Activated CD4-positive, alpha-beta T cell treated with anti-CD3 and anti-CD28 coated beads, Interleukin-2, Interleukin-4, amounts not matched to agents 100 ng/mL and 50 ng/mL, durations not matched to agents 16 hours and 8 hours (primary cell): ENCODE data around the gene GRIK2.
"Not testable (repeated sequence)": the region's sequence is repeated elsewhere in the genome, so short reads cannot be mapped to it uniquely, and the experiment has no call there.

Experiments
- DNase-seq: peaks from one replicate; pipeline ENCODE4 v3.0.0-alpha.2; 2020; ENCODE audit warnings: low spot score

Gene GRIK2

DNA sequence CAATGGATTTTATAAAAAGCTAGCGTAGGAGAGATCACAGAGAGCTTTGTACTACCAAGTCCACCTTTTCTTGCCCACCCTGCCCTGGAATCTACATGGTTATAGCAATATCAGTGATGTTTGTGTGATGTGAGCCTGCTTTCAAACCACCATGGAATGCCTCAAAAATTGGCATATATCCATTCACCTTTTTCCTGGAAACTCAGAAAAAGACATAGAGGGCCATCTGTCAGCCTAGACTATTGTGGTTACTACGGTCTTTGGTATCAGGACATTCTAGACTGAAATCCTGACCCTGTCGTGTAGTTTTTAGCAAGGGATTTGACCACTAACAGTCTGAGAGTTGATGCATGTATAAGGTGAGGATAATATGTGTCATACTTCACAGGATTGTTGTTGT is 239.6 kb downstream of the GRIK2 start:
- DNase-seq = no peak

DNA sequence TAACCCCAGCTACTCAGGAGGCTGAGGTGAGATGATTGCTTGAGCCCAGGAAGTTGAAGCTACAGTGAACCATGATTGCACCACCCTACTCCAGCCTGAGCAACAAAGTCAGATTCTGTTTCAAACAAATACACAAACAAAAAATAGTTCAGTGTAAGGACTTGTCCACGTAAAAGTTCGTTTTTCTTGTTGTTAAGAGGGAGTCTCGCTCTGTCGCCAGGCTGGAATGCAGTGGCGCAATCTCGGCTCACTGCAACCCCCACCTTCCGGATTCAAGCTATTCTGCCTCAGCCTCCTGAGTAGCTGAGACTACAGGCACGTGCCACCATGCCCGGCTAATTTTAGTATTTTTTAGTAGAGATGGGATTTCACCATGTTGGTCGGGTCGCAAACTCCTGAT is 245.4 kb downstream of the GRIK2 start:
- DNase-seq = not testable (repeated sequence)

DNA sequence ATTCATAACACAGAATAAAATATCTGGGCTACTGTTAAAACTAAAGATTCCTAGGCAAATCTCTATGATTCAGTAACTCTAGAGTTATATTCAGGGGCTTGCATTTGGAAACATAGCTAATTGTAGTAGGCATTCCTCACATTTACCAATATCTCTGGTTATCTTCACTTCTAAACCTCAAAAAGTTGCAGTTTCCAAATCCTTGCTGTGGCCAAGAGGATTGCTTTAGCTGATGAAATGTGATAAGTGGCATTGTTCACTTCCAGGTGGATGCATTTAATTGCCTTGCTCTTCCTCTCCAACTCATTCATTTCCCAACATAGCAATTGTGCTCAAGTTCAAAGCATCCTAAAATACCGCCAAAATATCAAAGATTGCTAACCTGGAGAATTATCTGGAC is 246.6 kb downstream of the GRIK2 start:
- DNase-seq = no peak

DNA sequence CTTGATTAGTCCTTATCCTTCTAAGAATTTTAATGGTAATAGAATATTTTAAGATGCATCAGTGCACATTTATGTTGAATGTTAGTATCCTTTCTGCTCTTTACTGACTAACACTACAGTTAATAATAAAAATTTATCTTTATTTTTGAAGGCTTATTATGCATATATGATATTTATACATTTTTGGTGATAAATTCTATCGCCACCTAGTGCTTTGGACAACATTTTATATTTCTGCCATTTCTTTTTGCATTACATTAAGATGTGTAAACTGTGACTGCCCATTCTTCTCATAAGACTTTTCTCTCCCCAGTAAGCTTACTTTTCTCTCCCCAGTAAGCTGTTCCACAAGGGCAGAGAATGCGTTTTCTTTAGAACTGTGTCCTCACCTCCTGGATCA is 252.3 kb downstream of the GRIK2 start:
- no peak for DNase-seq

DNA sequence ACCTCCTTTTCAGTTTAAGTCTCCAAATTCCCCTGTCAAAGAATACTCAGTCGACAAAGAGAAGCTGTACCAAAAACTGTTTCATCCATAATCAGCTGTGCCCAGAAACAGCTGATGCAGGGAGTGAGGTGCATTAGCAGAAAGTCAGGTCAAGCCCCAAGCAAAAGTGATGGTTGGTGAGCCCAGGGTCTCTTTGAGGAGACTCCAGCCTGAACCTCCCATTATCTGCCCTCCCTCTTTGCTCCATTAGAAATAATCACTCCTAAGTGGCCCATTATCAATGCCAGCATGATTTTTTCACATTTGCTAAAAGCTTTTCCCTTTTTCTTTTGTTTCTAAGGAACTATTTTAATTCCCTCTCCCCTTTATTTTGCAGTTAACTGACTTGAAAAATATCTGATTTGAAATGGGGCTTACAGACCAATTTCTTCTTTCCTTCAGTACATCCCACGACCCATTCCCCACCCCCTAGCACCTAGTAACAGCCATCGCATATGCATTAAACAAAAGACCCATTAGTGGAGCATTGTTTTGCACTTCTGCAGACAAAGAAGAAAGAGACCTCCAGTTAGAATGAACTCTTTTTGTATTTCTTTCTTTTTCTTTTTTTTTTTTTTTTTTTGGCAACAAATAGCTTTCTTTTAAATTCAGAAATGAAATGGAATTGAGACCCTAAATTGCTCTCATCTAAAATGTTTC is 257.0 kb downstream of the GRIK2 start:
- DNase-seq = no peak

DNA sequence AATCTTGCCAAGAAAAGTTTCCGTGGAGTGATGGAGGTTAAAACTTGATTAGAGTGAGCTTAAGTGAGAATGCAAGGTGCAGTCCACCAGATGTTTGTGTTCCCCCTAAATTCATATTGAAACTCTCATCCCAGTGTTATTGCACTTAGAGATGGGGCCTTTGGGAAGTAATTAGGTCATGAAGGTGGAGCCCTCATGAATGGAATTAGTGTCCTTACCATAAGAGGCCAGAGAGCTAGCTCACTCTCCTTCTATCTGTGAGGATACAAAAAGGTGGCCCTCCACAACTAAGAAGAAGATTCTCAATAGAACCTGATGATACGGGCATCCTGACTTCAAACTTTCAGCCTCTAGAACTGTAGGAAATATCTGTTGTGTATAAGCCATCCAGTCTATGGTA is 258.6 kb downstream of the GRIK2 start:
- DNase-seq = no peak

DNA sequence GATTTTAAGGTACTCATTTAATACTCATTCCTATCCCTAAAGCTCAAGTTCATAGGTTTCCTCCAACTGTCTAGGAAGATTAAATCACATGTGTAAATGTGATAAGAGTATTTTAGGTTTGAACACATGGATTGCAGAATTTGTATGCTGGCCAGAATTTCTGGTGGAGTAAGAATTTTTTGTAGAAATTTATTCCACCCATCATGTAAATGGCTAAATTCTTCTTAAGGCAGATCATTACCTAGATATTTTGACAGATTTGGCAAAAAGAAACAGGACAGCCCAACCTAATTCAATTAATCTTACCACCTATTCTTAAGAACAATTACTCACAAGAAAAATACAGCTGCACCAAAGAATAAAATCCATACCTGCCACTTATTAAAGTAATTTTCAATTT is 261.6 kb downstream of the GRIK2 start:
- DNase-seq = no peak

DNA sequence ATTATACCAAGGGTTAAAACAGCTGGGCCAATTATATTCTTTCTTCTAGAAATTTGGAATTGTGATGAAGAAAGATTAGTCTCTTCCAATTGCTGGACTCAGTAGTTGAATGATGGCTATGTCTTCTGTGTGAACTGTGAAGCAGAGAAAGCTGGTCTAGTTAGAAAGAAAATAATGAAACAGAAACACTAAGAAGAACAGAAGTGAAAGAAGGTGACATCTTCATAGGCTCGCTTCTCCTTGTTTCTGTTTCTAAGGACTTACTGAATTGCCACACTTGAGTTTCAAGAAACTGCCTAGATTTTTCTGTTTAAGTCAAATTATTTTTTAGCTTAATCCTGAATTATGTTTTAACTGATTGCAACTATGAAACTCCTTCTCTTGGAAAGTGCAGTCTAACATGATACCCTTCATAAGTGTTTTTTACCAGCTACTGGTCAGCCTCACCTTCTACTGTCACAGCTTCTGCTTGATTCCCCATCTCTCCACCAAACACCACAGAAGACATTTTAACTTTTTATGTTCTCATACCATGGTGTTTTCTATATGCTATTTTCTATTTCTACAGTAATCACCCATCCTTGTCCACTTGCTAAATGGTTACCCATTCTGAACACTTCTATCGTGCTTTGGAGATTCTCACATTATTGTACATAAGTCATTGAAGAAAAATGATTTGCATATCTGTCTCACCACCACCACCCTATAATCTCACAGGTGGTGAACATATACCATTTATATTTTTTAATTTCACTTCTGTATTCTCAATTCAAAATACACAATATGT is 268.8 kb downstream of the GRIK2 start:
- DNase-seq = no peak

DNA sequence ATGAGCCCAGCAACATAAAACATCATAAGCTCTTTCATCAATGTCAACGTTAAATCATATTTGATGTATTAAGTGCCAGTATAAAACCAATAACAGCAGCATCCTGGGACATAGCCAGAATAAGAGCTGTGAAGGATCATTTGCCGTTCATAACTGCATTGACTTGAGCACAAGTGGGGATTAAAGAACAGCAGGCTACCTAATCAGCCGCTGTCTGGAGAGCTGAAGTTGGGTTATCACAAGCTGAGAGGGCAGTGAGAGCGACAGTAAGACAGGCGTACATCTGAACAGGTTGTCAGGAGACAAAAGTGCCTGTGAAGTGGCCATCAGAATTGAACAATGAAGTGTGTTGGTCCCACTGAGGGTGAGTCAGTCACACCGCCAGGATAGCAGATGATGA is 269.6 kb downstream of the GRIK2 start:
- no peak for DNase-seq

DNA sequence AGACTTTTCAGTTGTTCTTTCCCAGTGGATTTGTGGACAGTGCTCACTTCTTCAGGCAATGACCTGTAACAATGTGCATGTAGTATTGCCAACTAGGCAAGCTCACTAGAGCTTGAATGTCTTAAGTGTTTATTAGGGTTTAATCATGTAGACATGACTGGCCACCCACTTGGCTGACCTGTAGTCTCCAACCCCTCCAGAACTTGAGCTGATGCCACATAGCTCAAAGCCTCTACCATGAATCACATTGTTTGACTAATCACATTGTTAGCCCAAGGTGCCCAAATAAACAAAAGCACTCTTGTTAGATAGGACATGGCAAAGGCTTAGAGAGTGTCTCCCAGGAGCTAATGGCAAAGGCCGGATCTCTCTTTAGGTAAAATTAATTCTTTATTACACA is 272.7 kb downstream of the GRIK2 start:
- DNase-seq = no peak

DNA sequence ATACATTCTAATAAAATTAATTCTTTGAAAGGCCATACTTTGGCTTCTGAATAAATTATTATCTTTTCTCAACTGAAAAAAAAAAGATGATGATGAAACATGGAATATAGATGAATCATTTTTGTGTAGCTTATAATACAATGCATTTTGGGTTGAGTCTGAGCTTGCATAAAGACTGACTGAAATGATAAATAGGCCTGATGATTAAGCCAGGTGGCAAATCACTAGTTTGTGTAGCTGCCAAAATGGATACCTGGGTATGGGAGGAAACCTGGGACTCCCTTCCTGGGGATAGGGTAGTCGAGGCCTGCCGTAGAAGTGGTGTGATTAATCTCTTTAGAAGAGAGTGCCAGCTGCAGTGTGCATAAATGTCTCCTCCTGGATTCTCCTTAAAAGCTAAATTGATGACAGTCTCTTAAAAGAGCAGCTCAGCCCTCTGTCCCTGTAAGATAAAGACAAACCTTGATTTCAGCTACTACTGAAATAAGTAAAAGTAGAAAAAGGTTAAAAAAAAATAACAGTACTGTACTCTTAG is 275.1 kb downstream of the GRIK2 start:
- no peak for DNase-seq

DNA sequence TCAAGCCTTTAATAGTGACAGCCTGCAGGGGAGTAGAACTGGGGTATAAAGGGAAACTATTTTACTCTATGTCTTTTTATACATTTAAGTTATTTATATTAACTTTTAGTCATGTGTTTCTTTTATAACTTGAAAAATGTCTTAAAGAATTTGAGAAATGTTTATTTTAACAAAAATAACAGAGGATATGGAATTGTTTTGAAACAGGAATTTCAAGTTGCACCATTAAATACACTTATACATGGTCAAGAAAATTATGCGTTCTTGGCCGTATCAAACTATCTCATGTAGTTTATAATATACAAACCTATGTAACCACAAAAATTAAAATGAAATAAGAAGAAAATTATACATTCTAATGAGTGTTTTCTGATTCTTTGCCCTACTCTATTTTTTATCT is 282.7 kb downstream of the GRIK2 start:
- DNase-seq = no peak

DNA sequence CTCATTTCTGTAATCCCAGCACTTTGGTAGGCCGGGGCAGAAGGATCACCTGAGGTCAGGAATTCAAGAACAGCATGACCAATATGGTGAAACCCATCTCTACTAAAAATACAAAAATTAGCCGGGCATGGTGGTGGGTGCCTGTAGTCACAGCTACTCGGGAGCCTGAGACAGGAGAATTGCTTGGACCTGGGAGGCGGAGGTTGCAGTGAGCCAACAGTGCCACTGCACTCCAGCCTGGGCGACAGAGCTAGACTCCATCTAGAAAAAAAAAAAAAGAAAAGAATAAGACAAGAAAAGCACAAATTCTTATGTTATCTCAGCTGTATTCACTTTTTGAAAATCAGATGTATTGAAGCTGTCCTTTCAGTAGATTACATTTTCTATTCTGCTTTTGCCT is 289.4 kb downstream of the GRIK2 start:
- no peak for DNase-seq

DNA sequence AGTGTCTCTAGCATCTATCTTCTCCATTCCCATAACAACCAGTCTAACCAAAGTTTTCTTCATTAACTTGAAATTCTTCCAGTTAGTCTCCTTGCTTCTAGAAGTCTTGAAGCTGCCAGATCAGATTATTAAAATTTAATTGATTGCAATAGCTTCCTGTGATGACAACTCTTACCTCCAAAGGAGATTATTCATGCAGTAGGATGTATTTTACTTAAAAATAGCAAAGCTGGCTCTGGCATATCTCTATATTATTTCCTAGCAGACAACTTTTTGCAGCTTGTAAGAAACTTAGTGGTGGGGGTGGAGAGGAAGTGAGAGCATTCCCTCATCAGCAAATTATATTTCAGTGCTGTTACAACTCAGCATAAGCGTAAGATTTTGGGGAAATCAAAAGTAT is 290.4 kb downstream of the GRIK2 start:
- no peak for DNase-seq

DNA sequence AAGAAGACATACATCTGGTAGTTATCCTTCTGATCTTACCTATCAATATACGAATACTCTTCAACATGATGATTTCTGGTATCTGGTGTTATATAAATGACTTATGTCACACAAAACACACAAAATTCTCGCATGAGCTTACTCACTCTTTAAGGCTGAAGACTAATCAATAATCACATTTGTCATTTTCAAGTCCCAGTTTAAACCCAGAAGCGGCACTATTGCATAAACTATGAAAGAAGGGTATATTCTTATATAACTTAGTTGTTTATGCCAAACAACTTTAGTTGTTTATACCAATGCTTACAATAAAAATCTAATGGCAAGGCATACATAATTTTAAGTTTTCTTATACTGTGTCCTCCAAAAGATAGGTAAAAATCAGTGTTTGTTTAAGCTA is 293.1 kb downstream of the GRIK2 start:
- DNase-seq = no peak

DNA sequence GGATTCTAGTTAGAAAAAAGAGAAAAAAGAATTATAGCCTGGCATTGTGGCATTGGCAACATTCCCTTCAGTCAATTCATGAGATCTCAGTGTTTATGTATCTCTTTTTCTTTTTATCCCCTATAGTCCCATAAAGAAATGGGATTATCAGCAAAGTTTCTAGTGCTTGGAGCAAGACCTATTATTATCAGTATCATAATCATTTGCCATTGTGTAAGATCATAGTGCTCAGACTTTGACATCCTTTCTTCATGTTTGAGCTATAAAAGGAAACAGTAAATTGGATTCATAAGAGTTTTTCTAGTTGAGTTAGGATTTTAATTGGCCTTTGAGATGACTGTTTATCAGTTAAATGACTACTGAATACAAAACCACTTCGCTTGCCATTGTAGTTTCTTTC is 295.6 kb downstream of the GRIK2 start:
- no peak for DNase-seq

DNA sequence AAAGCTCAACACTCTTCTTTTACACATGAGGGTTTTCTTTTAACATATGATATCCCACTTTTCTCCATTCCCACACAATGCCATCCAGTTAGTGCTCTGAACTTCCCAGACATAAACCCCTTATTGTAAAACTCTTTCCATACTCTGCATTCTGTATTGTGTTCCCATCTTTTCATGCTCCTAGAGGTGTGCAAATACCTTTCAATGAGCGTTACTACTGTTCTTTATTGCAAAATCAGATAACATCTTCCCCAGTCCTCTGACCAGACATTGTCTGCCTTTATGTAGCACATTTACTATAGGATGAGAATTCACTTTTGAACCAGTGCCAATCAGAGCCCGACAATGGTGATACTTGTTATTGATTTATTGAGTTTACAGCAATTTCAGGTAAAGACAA is 296.2 kb downstream of the GRIK2 start:
- DNase-seq = no peak

DNA sequence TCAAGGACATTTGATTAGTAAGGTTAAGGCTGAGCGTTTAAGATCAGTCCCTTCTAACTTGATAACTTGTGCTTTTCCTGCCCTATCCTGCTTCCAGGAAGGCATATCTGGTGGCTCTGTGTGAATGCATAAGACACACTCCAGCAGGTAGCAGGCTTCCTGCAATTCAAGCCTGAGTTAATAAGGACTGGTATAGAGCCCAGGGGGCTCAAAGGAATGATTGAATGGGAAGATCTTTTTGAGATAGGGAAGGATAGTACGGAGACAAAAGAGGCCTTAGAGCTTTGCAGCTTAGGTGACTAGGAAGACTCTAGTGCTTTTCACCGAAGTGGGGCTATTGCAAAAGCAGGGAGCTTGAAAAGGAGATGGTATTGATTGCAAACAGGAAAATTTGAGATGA is 307.1 kb downstream of the GRIK2 start:
- DNase-seq = no peak

DNA sequence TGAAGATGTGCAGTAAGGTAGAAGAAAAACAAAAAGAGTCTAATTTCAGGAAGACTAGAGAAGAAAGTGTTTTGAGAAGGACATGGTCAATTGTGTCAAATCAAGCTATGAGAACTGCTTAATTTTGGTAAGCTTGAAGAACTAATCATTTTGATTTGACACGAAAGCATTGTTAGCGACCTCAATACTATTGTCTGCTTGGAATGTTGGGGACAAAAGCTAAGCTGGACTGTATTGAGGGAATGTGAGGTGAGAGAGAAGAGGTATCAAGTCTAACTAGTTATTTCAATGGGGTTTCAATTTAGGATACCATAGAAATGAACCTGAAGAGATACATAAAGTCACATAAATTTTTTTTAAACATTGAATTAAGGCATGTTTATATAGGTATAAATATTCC is 309.8 kb downstream of the GRIK2 start:
- no peak for DNase-seq

DNA sequence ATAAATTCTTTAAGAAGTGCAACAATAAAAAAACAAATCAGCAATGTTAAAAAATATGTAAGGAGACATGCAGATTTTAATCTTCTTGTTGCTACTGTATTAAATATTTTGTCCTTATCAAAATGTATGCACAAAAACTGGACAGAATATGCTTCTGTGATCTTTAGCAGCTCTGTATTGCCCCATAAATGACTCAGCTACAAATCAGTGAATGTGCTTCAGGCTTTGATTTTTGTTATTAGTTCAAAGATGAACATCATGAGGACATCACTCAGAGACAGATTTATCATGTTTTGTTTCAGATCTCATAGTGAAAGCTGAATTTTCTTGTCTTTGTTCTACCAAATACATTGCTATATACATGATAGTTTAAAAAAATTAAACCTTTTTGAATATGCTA is 312.4 kb downstream of the GRIK2 start:
- no peak for DNase-seq

DNA sequence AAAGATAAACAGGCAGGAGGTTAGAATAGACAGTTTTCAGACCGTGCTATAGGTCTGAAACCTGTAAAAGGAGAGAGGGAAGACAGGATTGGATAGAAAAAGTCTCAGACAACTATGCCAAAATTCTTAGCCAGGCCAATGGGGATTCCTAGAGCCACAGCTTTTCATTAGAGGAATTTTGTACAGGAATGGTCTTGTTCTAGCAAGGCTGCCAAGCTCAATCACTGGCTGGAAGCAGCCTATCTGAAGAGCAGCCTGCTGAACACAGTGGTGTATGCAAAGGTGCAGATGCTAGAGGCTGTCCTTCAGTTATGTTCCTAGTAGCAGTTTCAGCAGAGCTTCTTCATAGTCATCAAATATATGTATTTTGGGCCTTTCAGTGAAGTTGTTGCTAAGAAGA is 313.1 kb downstream of the GRIK2 start:
- DNase-seq = no peak

DNA sequence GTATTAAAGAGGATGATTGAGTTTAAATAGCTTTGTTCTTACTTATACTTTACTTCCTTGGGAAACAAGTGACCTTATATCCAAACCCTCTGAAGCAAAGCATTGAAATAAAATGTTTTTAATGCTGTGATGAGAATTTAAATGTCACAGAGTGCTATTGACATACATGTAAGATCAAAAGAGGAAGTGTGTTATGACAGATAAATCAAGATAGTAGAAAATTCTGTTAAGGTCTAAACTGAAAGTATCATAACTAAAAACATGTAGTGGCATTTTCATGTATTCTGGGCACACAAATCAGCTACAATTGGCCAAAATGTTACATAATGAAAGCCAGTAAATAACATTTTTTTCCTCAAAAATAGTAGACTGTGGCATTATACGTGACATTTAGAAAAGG is 318.0 kb downstream of the GRIK2 start:
- no peak for DNase-seq

DNA sequence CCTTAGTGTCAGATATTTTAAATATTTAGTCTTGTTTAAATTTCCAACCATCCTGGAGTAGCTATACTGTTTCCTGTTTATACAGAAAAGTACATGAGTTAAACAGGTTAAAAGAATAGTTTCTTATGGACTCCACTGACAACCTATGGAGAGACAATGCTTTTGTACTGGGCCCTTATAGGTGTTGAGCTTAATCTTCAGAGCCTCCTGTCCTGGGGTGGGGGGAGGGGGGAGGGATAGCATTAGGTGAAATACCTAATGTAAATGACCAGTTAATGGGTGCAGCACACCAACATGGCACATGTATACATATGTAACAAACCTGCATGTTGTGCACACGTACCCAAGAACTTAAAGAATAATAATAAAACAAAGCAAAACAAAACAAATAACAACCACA is 322.9 kb downstream of the GRIK2 start:
- no peak for DNase-seq

DNA sequence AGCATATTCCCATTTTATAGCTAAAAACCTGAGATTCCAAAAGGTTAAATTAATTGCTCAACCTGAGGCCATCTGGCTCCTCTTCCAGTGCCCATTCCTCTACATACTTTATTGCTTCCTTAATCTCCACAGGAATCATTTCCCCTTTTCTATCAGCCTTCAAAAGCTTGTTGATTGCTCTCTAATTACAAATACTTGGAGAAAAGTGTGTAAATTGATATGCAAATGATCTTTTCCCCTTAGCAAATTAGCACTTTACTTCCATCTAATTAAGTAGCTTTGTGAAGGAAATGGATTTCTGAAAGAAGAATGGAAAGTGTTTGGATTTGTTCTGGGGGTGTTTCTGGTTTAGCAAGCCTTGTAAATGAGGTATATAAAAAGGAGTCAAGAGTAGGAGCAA is 323.3 kb downstream of the GRIK2 start:
- DNase-seq = no peak
